IMR-90 (cell line): Measurements from ENCODE around the gene OSBPL2. TPM values are rescaled to one million over a fixed set of nuclear protein-coding genes. Genes with fewer than 3 reads are reported as not detected.
A peak's percentile ranks its signal among the peaks of the same experiment; 100 is the strongest.

Experiments used
- ATAC-seq: fragments of 200-7000 bp; cut with Tn5 transposase; 2 replicates; pipeline ENCODE4 v1.9.1; 2020; ENCODE audit warnings: low read depth, mild to moderate bottlenecking, moderate library complexity
- BruUV-seq: library from RNA; stranded (reverse); fragments of 400-500 nt; replicated peaks from 2 replicates; lab custom pipeline; 2021; lab: Mats Ljungman, UMichigan
- CTCF ChIA-PET: fragments of 300-600 bp; formaldehyde crosslinking; extraction: SDS; loops from one replicate; lab custom pipeline; 2021; ENCODE audit warnings: antibody characterized with exemption; lab: Yijun Ruan, JAX
- POLR2A ChIA-PET: fragments of 300-600 bp; sonication (Branson Sonifier 250); formaldehyde crosslinking; loops from one replicate; lab custom pipeline; 2022; ENCODE audit warnings: antibody characterized with exemption; ENCODE audit not compliant: unreplicated experiment; lab: Charles Lee
- DNase-seq: peaks from one replicate; pipeline ENCODE4 v3.0.0; 2013
- H2AFZ ChIP-seq: replicated peaks from 2 replicates; pipeline ENCODE3; 2013; ENCODE audit warnings: low read length, mild to moderate bottlenecking; ENCODE audit not compliant: poor library complexity
- H2AK5ac ChIP-seq: 2 replicates; pipeline ENCODE4 v1.6.1; 2013; ENCODE audit warnings: low read depth, low read length, inconsistent platforms
- H2AK9ac ChIP-seq: replicated peaks from 2 replicates; pipeline ENCODE3; 2013; ENCODE audit warnings: mild to moderate bottlenecking, low read depth, low read length, moderate library complexity; ENCODE audit not compliant: poor library complexity
- H2BK120ac ChIP-seq: 2 replicates; pipeline ENCODE4 v1.6.1; 2013; ENCODE audit warnings: low read depth, low read length, inconsistent platforms
- H2BK15ac ChIP-seq: 3 replicates; pipeline ENCODE4 v1.6.1; 2013; ENCODE audit warnings: low read depth, low read length, inconsistent platforms
- H2BK20ac ChIP-seq: 2 replicates; pipeline ENCODE4 v1.6.1; 2013; ENCODE audit warnings: low read depth, mild to moderate bottlenecking, inconsistent platforms, low read length, moderate library complexity
- H2BK5ac ChIP-seq: 2 replicates; pipeline ENCODE4 v1.6.1; 2013; ENCODE audit warnings: mild to moderate bottlenecking, low read depth, low read length, inconsistent platforms; ENCODE audit not compliant: poor library complexity, severe bottlenecking
- H3K14ac ChIP-seq: replicated peaks from 2 replicates; pipeline ENCODE4 v1.6.1; 2013; ENCODE audit warnings: low read depth, low read length, inconsistent platforms
- H3K18ac ChIP-seq: 2 replicates; pipeline ENCODE4 v1.6.1; 2013; ENCODE audit warnings: low read depth, low read length, control low read depth
- H3K23ac ChIP-seq: 2 replicates; pipeline ENCODE4 v1.6.1; 2013; ENCODE audit warnings: low read depth, low read length, inconsistent platforms
- H3K27ac ChIP-seq: 2 replicates; pipeline ENCODE4 v1.5.1; 2013; ENCODE audit warnings: mild to moderate bottlenecking, control low read depth, low read length; ENCODE audit not compliant: insufficient read depth
- H3K27me3 ChIP-seq: 2 replicates; pipeline ENCODE4 v1.6.1; 2013; ENCODE audit warnings: low read length; ENCODE audit not compliant: control insufficient read depth, insufficient read depth
- H3K36me3 ChIP-seq: 2 replicates; pipeline ENCODE4 v1.6.1; 2013; ENCODE audit warnings: low read length, mixed read lengths; ENCODE audit not compliant: control insufficient read depth, insufficient read depth
- H3K4ac ChIP-seq: 2 replicates; pipeline ENCODE4 v1.6.1; 2013; ENCODE audit warnings: low read depth, low read length, inconsistent platforms
- H3K4me1 ChIP-seq: 2 replicates; pipeline ENCODE4 v1.6.1; 2013; ENCODE audit warnings: low read length, mixed read lengths; ENCODE audit not compliant: control insufficient read depth, insufficient read depth
- H3K4me2 ChIP-seq: 2 replicates; pipeline ENCODE4 v1.6.1; 2013; ENCODE audit warnings: low read depth, mild to moderate bottlenecking, control low read depth, low read length, moderate library complexity
- H3K4me3 ChIP-seq: 2 replicates; pipeline ENCODE4 v1.5.1; 2013; ENCODE audit warnings: low read depth, mild to moderate bottlenecking, control low read depth, low read length, moderate library complexity; ENCODE audit not compliant: insufficient read depth
- H3K56ac ChIP-seq: 2 replicates; pipeline ENCODE4 v1.6.1; 2013; ENCODE audit warnings: low read length, inconsistent platforms; ENCODE audit not compliant: insufficient read depth; ENCODE audit errors: extremely low read depth
- H3K79me1 ChIP-seq, 2 experiments: 2 replicates each; pipeline ENCODE4 v1.6.1; 2013; ENCODE audit warnings: low read length in 2 of 2, inconsistent platforms in 1 of 2, low read depth in 1 of 2
- H3K9ac ChIP-seq: 2 replicates; pipeline ENCODE4 v1.6.1; 2013; ENCODE audit warnings: low read depth, low read length, control low read depth
- H3K9me1 ChIP-seq: 2 replicates; pipeline ENCODE4 v1.6.1; 2013; ENCODE audit warnings: low read length, inconsistent platforms; ENCODE audit not compliant: insufficient read depth
- H3K9me3 ChIP-seq: 2 replicates; pipeline ENCODE4 v1.6.1; 2013; ENCODE audit warnings: low read length; ENCODE audit not compliant: control insufficient read depth, insufficient read depth
- H4K20me1 ChIP-seq: 2 replicates; pipeline ENCODE4 v1.6.1; 2013; ENCODE audit warnings: low read length, inconsistent platforms; ENCODE audit not compliant: insufficient read depth
- H4K5ac ChIP-seq: 2 replicates; pipeline ENCODE4 v1.6.1; 2013; ENCODE audit warnings: mild to moderate bottlenecking, low read depth, low read length, control low read depth
- H4K8ac ChIP-seq, 2 experiments: 2 replicates each; pipeline ENCODE4 v1.6.1; 2013; ENCODE audit warnings: low read depth in 2 of 2, low read length in 2 of 2, control low read depth in 1 of 2, inconsistent platforms in 1 of 2
- H4K91ac ChIP-seq: 2 replicates; pipeline ENCODE4 v1.6.1; 2013; ENCODE audit warnings: low read depth, low read length, inconsistent platforms; ENCODE audit not compliant: insufficient read depth
- BHLHE40 ChIP-seq: fragments of 150-350 bp; IDR thresholded peaks from 2 replicates; pipeline ENCODE4 v1.6.1; 2016; ENCODE audit warnings: mild to moderate bottlenecking, low read depth, low read length
- CEBPB ChIP-seq: IDR thresholded peaks from 2 replicates; pipeline ENCODE4 v1.6.1; 2012; ENCODE audit warnings: low read depth, low read length, improper control_type of control experiment
- MAFK ChIP-seq: IDR thresholded peaks from 2 replicates; pipeline ENCODE4 v1.6.1; 2012; ENCODE audit warnings: low read depth, low read length, improper control_type of control experiment
- NFE2L2 ChIP-seq: fragments of 150-350 bp; IDR thresholded peaks from 2 replicates; pipeline ENCODE4 v1.6.1; 2016; ENCODE audit warnings: low read depth, mild to moderate bottlenecking, low read length
- RAD21 ChIP-seq: IDR thresholded peaks from 2 replicates; pipeline ENCODE4 v1.6.1; 2012; ENCODE audit warnings: low read length, improper control_type of control experiment
- RCOR1 ChIP-seq: IDR thresholded peaks from 2 replicates; pipeline ENCODE4 v1.6.1; 2012; ENCODE audit warnings: mild to moderate bottlenecking, low read length, improper control_type of control experiment; ENCODE audit not compliant: insufficient replicate concordance
- RFX5 ChIP-seq: IDR thresholded peaks from 2 replicates; pipeline ENCODE4 v1.8.0; 2012; ENCODE audit warnings: low read depth, mild to moderate bottlenecking, low read length, moderate library complexity
- WGBS, 2 experiments: methylation state at CpG; one replicate each; pipeline versions ENCODE4 v1.1.5 to v1.1.7; 2013; ENCODE audit warnings: missing lambda C conversion rate in 2 of 2; ENCODE audit not compliant: insufficient read length in 1 of 2; ENCODE audit errors: extremely low coverage in 2 of 2; 5-methylcytosine and 5-hydroxymethylcytosine counted together
- dilution Hi-C: fragments of 300-500 bp; cut with HindIII; formaldehyde crosslinking; loops from one replicate; pipeline ENCODE4 v1.14.3; 2018; ENCODE audit warnings: low sequenced_read_pairs; ENCODE audit not compliant: unreplicated experiment
- in situ Hi-C: fragments of 300-500 bp; cut with MboI; formaldehyde crosslinking; loops from 3 replicates; pipeline ENCODE4 v1.14.3; 2019; ENCODE audit warnings: low sequenced_read_pairs, inconsistent platforms, mixed read lengths
- intact Hi-C: fragments of 100-400 bp; cut with micrococcal nuclease; formaldehyde crosslinking; loops from 2 replicates; pipeline ENCODE4 v1.10.0; 2022
- polyA plus RNA-seq, 3 experiments: library from polyadenylated mRNA; depleted of rRNA; stranded (reverse); fragments of >200 nt; gene quantifications; 2 replicates each; pipeline ENCODE4 v1.2.3, GENCODE V29; 2012; ENCODE audit warnings: low replicate concordance in 1 of 3
- total RNA-seq: library from RNA; depleted of rRNA; stranded (reverse); fragments of >200 nt; gene quantifications from 2 replicates; pipeline ENCODE4 v1.2.3, GENCODE V29; 2012
- TF ChIP-seq, protein P1 (sequence below): conservative IDR thresholded peaks from 2 replicates; pipeline ENCODE4 v1.5.1; 2012; ENCODE audit warnings: mild to moderate bottlenecking, low read depth, low read length, improper control_type of control experiment
- TF ChIP-seq, protein P2 (sequence below): fragments of 150-350 bp; IDR thresholded peaks from 2 replicates; pipeline ENCODE4 v1.6.1; 2017; ENCODE audit warnings: mild to moderate bottlenecking, antibody characterized with exemption, low read length, low read depth
- TF ChIP-seq, protein P3 (sequence below): fragments of 150-350 bp; IDR thresholded peaks from 2 replicates; pipeline ENCODE4 v1.6.1; 2016; ENCODE audit warnings: low read depth, mild to moderate bottlenecking, low read length, moderate library complexity, borderline replicate concordance

The OSBPL2 gene
- total and polyA plus RNA-seq, 2 of the 4 experiments (the other 2 are of a cell fraction) = 19.3 to 27.6 TPM

DNA sequence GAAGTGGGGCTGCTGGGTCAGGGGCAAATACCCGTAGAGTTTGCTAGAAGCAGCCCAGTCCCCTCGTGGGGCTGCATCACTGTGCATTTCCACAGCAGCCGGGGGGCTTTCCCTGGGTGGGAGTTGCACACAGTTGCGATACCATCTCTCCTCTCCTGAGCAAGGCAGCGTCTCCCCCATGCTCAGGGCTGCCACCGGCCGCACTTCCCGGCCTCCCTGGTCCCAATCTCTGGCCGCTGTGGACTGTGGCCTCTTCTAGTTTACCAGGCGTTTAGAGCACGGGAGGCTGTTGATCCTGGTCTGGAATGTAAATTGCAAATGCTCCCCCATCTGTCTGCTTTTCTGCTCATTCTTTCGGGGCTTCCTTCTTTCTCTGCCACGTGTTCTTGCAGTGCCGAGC lies 31.1 kb downstream of the OSBPL2 start:
- ATAC-seq (no peak), DNase-seq (no peak)
- H3K9ac ChIP-seq = no peak overlapping the region
- no peaks in the 10 kb centered on the region for H3K4me1 ChIP-seq
- H2BK15ac ChIP-seq = no peak overlapping the region
- peaks cover 17 to 20% of the 10 kb centered on the region in 2 experiments for H3K79me1 ChIP-seq
- intact Hi-C loops = no loop called here
- POLR2A ChIA-PET = no interaction called here
- no peak overlapping the region for H3K4me3 ChIP-seq
- BruUV-seq = no TSS peak
- H3K4me2 ChIP-seq = no peak overlapping the region
- H4K91ac ChIP-seq = no peak overlapping the region
- peak overlapping the region; percentile 29 for H2AFZ ChIP-seq
- no peak overlapping the region for H3K14ac ChIP-seq
- no peaks in the 10 kb centered on the region for H3K27me3 ChIP-seq
- H4K20me1 ChIP-seq = peaks cover 9% of the 10 kb centered on the region
- H3K36me3 ChIP-seq = peaks cover 48% of the 10 kb centered on the region
- CTCF ChIA-PET = no interaction called here
- H4K8ac ChIP-seq = no peak overlapping the region
- H3K4ac ChIP-seq = no peak overlapping the region
- no peak overlapping the region for H3K27ac ChIP-seq
- dilution Hi-C loops = no loop called here
- H3K9me1 ChIP-seq = no peaks in the 10 kb centered on the region
- no peak overlapping the region for H4K5ac ChIP-seq
- H2AK9ac ChIP-seq = no peak overlapping the region
- no peak overlapping the region for H3K23ac ChIP-seq
- TF ChIP-seq NFE2L2 (no peak), RAD21 (no peak), MAFK (no peak), RFX5 (no peak), CEBPB (no peak), BHLHE40 (no peak), RCOR1 (no peak)
- TF ChIP-seq, protein P1, sequence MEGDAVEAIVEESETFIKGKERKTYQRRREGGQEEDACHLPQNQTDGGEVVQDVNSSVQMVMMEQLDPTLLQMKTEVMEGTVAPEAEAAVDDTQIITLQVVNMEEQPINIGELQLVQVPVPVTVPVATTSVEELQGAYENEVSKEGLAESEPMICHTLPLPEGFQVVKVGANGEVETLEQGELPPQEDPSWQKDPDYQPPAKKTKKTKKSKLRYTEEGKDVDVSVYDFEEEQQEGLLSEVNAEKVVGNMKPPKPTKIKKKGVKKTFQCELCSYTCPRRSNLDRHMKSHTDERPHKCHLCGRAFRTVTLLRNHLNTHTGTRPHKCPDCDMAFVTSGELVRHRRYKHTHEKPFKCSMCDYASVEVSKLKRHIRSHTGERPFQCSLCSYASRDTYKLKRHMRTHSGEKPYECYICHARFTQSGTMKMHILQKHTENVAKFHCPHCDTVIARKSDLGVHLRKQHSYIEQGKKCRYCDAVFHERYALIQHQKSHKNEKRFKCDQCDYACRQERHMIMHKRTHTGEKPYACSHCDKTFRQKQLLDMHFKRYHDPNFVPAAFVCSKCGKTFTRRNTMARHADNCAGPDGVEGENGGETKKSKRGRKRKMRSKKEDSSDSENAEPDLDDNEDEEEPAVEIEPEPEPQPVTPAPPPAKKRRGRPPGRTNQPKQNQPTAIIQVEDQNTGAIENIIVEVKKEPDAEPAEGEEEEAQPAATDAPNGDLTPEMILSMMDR = no peak
- TF ChIP-seq, protein P2, sequence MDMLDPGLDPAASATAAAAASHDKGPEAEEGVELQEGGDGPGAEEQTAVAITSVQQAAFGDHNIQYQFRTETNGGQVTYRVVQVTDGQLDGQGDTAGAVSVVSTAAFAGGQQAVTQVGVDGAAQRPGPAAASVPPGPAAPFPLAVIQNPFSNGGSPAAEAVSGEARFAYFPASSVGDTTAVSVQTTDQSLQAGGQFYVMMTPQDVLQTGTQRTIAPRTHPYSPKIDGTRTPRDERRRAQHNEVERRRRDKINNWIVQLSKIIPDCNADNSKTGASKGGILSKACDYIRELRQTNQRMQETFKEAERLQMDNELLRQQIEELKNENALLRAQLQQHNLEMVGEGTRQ = no peak
- TF ChIP-seq, protein P3, sequence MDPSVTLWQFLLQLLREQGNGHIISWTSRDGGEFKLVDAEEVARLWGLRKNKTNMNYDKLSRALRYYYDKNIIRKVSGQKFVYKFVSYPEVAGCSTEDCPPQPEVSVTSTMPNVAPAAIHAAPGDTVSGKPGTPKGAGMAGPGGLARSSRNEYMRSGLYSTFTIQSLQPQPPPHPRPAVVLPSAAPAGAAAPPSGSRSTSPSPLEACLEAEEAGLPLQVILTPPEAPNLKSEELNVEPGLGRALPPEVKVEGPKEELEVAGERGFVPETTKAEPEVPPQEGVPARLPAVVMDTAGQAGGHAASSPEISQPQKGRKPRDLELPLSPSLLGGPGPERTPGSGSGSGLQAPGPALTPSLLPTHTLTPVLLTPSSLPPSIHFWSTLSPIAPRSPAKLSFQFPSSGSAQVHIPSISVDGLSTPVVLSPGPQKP = no peak
- 82% methylated on average over 7 of the region's 14 CpGs; no CpG with 5 or more reads in 1 of the 2 experiments for WGBS, 2 experiments
- no peak overlapping the region for H3K18ac ChIP-seq
- H2BK20ac ChIP-seq = no peak overlapping the region
- peaks cover 2% of the 10 kb centered on the region for H3K9me3 ChIP-seq
- no peak overlapping the region for H3K56ac ChIP-seq
- in situ Hi-C loops = no loop called here
- H2BK5ac ChIP-seq = no peak overlapping the region
- H2AK5ac ChIP-seq = no peak overlapping the region
- no peak overlapping the region for H2BK120ac ChIP-seq
